Neural cell (in vitro differentiated cells): Measurements from ENCODE around the gene OR2L8.

Source experiments
- CTCF ChIP-seq: fragments of 450-650 bp; IDR thresholded peaks from 2 replicates; pipeline ENCODE4 v1.5.1; 2014; ENCODE audit warnings: antibody characterized with exemption, mild to moderate bottlenecking, moderate library complexity; ENCODE audit not compliant: poor library complexity, severe bottlenecking
- MXI1 ChIP-seq: fragments of 450-650 bp; conservative IDR thresholded peaks from 2 replicates; pipeline ENCODE4 v1.6.1; 2014; ENCODE audit warnings: antibody characterized with exemption, mild to moderate bottlenecking; ENCODE audit not compliant: poor library complexity, severe bottlenecking
- TF ChIP-seq, protein P1 (sequence below): IDR thresholded peaks from 2 replicates; pipeline ENCODE4 v1.6.1; 2012; ENCODE audit warnings: borderline replicate concordance

- TF ChIP-seq, protein P1, sequence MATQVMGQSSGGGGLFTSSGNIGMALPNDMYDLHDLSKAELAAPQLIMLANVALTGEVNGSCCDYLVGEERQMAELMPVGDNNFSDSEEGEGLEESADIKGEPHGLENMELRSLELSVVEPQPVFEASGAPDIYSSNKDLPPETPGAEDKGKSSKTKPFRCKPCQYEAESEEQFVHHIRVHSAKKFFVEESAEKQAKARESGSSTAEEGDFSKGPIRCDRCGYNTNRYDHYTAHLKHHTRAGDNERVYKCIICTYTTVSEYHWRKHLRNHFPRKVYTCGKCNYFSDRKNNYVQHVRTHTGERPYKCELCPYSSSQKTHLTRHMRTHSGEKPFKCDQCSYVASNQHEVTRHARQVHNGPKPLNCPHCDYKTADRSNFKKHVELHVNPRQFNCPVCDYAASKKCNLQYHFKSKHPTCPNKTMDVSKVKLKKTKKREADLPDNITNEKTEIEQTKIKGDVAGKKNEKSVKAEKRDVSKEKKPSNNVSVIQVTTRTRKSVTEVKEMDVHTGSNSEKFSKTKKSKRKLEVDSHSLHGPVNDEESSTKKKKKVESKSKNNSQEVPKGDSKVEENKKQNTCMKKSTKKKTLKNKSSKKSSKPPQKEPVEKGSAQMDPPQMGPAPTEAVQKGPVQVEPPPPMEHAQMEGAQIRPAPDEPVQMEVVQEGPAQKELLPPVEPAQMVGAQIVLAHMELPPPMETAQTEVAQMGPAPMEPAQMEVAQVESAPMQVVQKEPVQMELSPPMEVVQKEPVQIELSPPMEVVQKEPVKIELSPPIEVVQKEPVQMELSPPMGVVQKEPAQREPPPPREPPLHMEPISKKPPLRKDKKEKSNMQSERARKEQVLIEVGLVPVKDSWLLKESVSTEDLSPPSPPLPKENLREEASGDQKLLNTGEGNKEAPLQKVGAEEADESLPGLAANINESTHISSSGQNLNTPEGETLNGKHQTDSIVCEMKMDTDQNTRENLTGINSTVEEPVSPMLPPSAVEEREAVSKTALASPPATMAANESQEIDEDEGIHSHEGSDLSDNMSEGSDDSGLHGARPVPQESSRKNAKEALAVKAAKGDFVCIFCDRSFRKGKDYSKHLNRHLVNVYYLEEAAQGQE = no peak
- TF ChIP-seq CTCF (no peak), MXI1 (no peak)
Observed at GRCh38 chr1:247966532-247967204, 18.0 kb downstream of the OR2L8 start.
